Measurements from ENCODE around the gene ADCY7. TPM values are rescaled to one million over a fixed set of nuclear protein-coding genes. Genes with fewer than 3 reads are reported as not detected.

ADCY7 gene
- total and polyA plus RNA-seq, 9 of the 15 experiments (the other 6 are each of a cell fraction or from before 2014, with no cell fraction given) = 2.3 to 108 (median 28.6) TPM

DNA sequence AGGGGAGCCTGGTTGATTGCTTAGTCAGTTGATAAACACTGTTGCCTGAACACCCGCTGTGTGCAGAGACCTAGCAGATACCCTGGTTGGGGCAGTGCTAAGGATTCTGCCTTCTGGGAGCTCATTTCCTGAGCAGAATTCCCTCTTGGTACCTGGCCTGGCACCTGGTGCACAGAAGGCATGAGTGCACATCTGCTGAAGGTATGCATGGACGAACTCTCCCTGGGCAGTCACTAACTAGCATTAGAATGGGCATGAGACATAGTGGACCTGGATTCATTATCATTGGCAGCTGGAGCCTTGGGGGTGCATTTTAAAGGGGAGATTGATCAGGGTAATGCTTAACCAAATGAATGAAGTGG lies 13.1 kb downstream of the ADCY7 start:
- Histone ChIP-seq H3K79me2 (ENCODE audit: control insufficient read depth, insufficient read depth, low read length) (peaks cover 98% of the 10 kb centered on the region), H3K4me2 (ENCODE audit: insufficient read depth, low read length) (peak overlapping the region; percentile 31), H3K4me3 (no peak overlapping the region), H3K9me1 (ENCODE audit: control insufficient read depth, insufficient read depth, low read length) (peaks cover 12% of the 10 kb centered on the region), H3K36me3 (ENCODE audit: control insufficient read depth, insufficient read depth, low read length) (peaks cover 54% of the 10 kb centered on the region), H3K27me3 (ENCODE audit: control insufficient read depth in 2 of 2, insufficient read depth in 2 of 2, low read length in 2 of 2) (no peaks in the 10 kb centered on the region), H2AFZ (ENCODE audit: low read depth, low read length) (no peak overlapping the region), H3K27ac (ENCODE audit: extremely low read depth, low read depth, low read length) (peak overlapping the region; percentile 29; the same call in 2 of the 3 replicates), H3K9ac (ENCODE audit: insufficient read depth in 1 of 2, low read depth in 2 of 2, low read length in 2 of 2) (no peak overlapping the region), H3K9me3 (replicated peaks; ENCODE audit: control insufficient read depth, insufficient read depth, low read depth, low read length) (no peaks in the 10 kb centered on the region), H3K4me1 (replicated peaks in 1 of 2; ENCODE audit: control insufficient read depth in 2 of 2, insufficient read depth in 2 of 2, low read length in 2 of 2) (peaks cover 43 to 58% of the 10 kb centered on the region in 2 experiments), H4K20me1 (replicated peaks; ENCODE audit: control insufficient read depth, insufficient read depth, low read length) (peaks cover 37% of the 10 kb centered on the region)
- no peak for FAIRE-seq
- TF ChIP-seq ETV6 (IDR thresholded peaks at IDR 0.05; ENCODE audit: borderline replicate concordance in 1 of 2, low read depth in 2 of 2, low read length in 1 of 2) (0 out of 4 replicates have a peak, but pooled peaks of 1 of the 2 experiments have one; percentile 5), ETV6 (CRISPR knock-in tag; IDR thresholded peaks at IDR 0.05; ENCODE audit: borderline replicate concordance) (no peak), NCOA4 (IDR thresholded peaks at IDR 0.05; ENCODE audit: partially characterized antibody) (no peak), SP1 (CRISPR knock-in tag; IDR thresholded peaks at IDR 0.05) (no peak), SOX6 (IDR thresholded peaks at IDR 0.05) (0 out of 2 replicates have a peak, but pooled peaks have one; percentile 0), KDM4B (IDR thresholded peaks at IDR 0.05; ENCODE audit: borderline replicate concordance in 2 of 2, low read depth in 1 of 2) (no peak), HIVEP1 (CRISPR knock-in tag; IDR thresholded peaks at IDR 0.05) (no peak), MTA3 (IDR thresholded peaks at IDR 0.05; ENCODE audit: borderline replicate concordance) (0 out of 2 replicates have a peak, but pooled peaks have one; percentile 4), ZNF3 (CRISPR knock-in tag; IDR thresholded peaks at IDR 0.05) (0 out of 2 replicates have a peak, but pooled peaks have one; percentile 51), ZNF589 (CRISPR knock-in tag; IDR thresholded peaks at IDR 0.05; ENCODE audit: low read depth) (0 out of 2 replicates have a peak, but pooled peaks have one; percentile 15), HNRNPLL (IDR thresholded peaks at IDR 0.05; ENCODE audit: low read depth, low read length, poor library complexity, severe bottlenecking) (no peak)
- ATAC-seq = no peak
- ChIA-PET POLR2A (interaction anchor here (1.0 to 3.8 kb wide), 5 partner anchors 11 to 31 kb away, joined by 3 to 13 read pairs (median 4); no protein-coding TSS in a partner anchor), CTCF (ENCODE audit: low intra/inter-chr PET ratio) (no interaction called here)
- BruUV-seq (replicated peaks) = no TSS peak
- WGBS (ENCODE audit: insufficient coverage, low coverage, missing lambda C conversion rate) = 6% methylated on average over 2 of the region's 2 CpGs
- intact Hi-C loops (cut with micrococcal nuclease) (no loop called here), in situ Hi-C loops (cut with MboI) (no loop called here)
- DNase-seq (ENCODE audit: extremely low read depth in 1 of 4, low spot score in 3 of 4) = no peak
